Mesenchymal stem cell (in vitro differentiated cells and primary cell): ENCODE results near the gene DOCK2.

Experiments used
- DNase-seq: peaks from one replicate; pipeline ENCODE4 v3.0.0-alpha.2; 2013
- H2AFZ ChIP-seq: one replicate; pipeline ENCODE4 v1.6.1; 2013; ENCODE audit warnings: low read depth, mild to moderate bottlenecking, control low read depth, inconsistent platforms, low read length, moderate library complexity
- H2AK5ac ChIP-seq: 2 replicates; pipeline ENCODE4 v1.6.1; 2013; ENCODE audit warnings: low read length, moderate library complexity, mild to moderate bottlenecking, inconsistent platforms; ENCODE audit not compliant: severe bottlenecking
- H2BK120ac ChIP-seq: one replicate; pipeline ENCODE4 v1.6.1; 2013; ENCODE audit warnings: low read depth, mild to moderate bottlenecking, inconsistent platforms, low read length, moderate library complexity
- H2BK12ac ChIP-seq, 2 experiments: one replicate each; pipeline ENCODE4 v1.6.1; 2013; ENCODE audit warnings: inconsistent platforms in 2 of 2, low read length in 2 of 2, mild to moderate bottlenecking in 2 of 2, moderate library complexity in 2 of 2, control low read depth in 1 of 2
- H2BK15ac ChIP-seq: one replicate; pipeline ENCODE4 v1.6.1; 2013; ENCODE audit warnings: mild to moderate bottlenecking, low read depth, inconsistent platforms; ENCODE audit not compliant: poor library complexity, severe bottlenecking
- H2BK5ac ChIP-seq: 2 replicates; pipeline ENCODE4 v1.6.1; 2013; ENCODE audit warnings: low read depth, mild to moderate bottlenecking, low read length, control low read depth, inconsistent platforms; ENCODE audit not compliant: poor library complexity, severe bottlenecking
- H3K14ac ChIP-seq, 2 experiments: one replicate each; pipeline ENCODE4 v1.6.1; 2013; ENCODE audit warnings: inconsistent platforms in 2 of 2, low read length in 2 of 2, control low read depth in 1 of 2, mild to moderate bottlenecking in 1 of 2, moderate library complexity in 1 of 2
- H3K18ac ChIP-seq, 2 experiments: one replicate each; pipeline ENCODE4 v1.6.1; 2013; ENCODE audit warnings: inconsistent platforms in 2 of 2, low read length in 2 of 2, control low read depth in 1 of 2, low read depth in 1 of 2, mild to moderate bottlenecking in 1 of 2
- H3K23ac ChIP-seq, 2 experiments: one replicate each; pipeline ENCODE4 v1.6.1; 2013; ENCODE audit warnings: inconsistent platforms in 2 of 2, low read length in 2 of 2, mild to moderate bottlenecking in 2 of 2, moderate library complexity in 2 of 2, control low read depth in 1 of 2
- H3K27ac ChIP-seq: 2 replicates; pipeline ENCODE4 v1.5.1; 2013; ENCODE audit warnings: mild to moderate bottlenecking, moderate library complexity, low read length, control low read depth, inconsistent platforms; ENCODE audit not compliant: poor library complexity, severe bottlenecking
- H3K27me3 ChIP-seq, 2 experiments: 2 replicates each; pipeline versions ENCODE4 v1.6.1 to v1.7.0; 2013; ENCODE audit warnings: low read length in 2 of 2, mild to moderate bottlenecking in 2 of 2, moderate library complexity in 2 of 2, control low read depth in 1 of 2, inconsistent platforms in 1 of 2; ENCODE audit not compliant: control insufficient read depth in 1 of 2, insufficient read depth in 1 of 2
- H3K36me3 ChIP-seq, 2 experiments: 2 replicates each; pipeline versions ENCODE4 v1.6.1 to v1.7.0; 2013; ENCODE audit warnings: low read length in 2 of 2, control low read depth in 1 of 2, inconsistent platforms in 1 of 2, low read depth in 1 of 2, mild to moderate bottlenecking in 1 of 2; ENCODE audit not compliant: insufficient read depth in 2 of 2, control insufficient read depth in 1 of 2
- H3K4ac ChIP-seq, 2 experiments: one replicate each; pipeline ENCODE4 v1.6.1; 2013; ENCODE audit warnings: inconsistent platforms in 2 of 2, low read length in 2 of 2, mild to moderate bottlenecking in 2 of 2, moderate library complexity in 2 of 2, control low read depth in 1 of 2, low read depth in 1 of 2
- H3K4me1 ChIP-seq: 2 replicates; pipeline ENCODE4 v1.6.1; 2013; ENCODE audit warnings: low read depth, low read length, control low read depth; ENCODE audit not compliant: control insufficient read depth, insufficient read depth
- H3K4me2 ChIP-seq: 2 replicates; pipeline ENCODE4 v1.6.1; 2013; ENCODE audit warnings: low read length, mild to moderate bottlenecking, inconsistent platforms; ENCODE audit not compliant: poor library complexity, severe bottlenecking
- H3K4me3 ChIP-seq, 2 experiments: 2 replicates each; pipeline versions ENCODE4 v1.5.1 to v1.7.0; 2013; ENCODE audit warnings: low read length in 2 of 2, mild to moderate bottlenecking in 2 of 2, control low read depth in 1 of 2, low read depth in 1 of 2; ENCODE audit not compliant: insufficient read depth in 1 of 2
- H3K79me1 ChIP-seq: replicated peaks from 2 replicates; pipeline ENCODE4 v1.6.1; 2013; ENCODE audit warnings: mild to moderate bottlenecking, control low read depth, low read length, inconsistent platforms; ENCODE audit not compliant: poor library complexity, severe bottlenecking
- H3K9ac ChIP-seq: 2 replicates; pipeline ENCODE4 v1.7.0; 2013; ENCODE audit warnings: mild to moderate bottlenecking, low read length, moderate library complexity
- H3K9me3 ChIP-seq: 2 replicates; pipeline ENCODE4 v1.7.0; 2013; ENCODE audit warnings: mild to moderate bottlenecking, low read length; ENCODE audit not compliant: control insufficient read depth
- H4K8ac ChIP-seq: one replicate; pipeline ENCODE4 v1.6.1; 2013; ENCODE audit warnings: inconsistent platforms, mild to moderate bottlenecking, low read length, moderate library complexity
- H4K91ac ChIP-seq: one replicate; pipeline ENCODE4 v1.6.1; 2013; ENCODE audit warnings: mild to moderate bottlenecking, low read length, inconsistent platforms
- WGBS: methylation state at CpG from one replicate; pipeline ENCODE4 v1.1.7; 2013; ENCODE audit warnings: mixed read lengths; 5-methylcytosine and 5-hydroxymethylcytosine counted together

The DOCK2 gene

DNA sequence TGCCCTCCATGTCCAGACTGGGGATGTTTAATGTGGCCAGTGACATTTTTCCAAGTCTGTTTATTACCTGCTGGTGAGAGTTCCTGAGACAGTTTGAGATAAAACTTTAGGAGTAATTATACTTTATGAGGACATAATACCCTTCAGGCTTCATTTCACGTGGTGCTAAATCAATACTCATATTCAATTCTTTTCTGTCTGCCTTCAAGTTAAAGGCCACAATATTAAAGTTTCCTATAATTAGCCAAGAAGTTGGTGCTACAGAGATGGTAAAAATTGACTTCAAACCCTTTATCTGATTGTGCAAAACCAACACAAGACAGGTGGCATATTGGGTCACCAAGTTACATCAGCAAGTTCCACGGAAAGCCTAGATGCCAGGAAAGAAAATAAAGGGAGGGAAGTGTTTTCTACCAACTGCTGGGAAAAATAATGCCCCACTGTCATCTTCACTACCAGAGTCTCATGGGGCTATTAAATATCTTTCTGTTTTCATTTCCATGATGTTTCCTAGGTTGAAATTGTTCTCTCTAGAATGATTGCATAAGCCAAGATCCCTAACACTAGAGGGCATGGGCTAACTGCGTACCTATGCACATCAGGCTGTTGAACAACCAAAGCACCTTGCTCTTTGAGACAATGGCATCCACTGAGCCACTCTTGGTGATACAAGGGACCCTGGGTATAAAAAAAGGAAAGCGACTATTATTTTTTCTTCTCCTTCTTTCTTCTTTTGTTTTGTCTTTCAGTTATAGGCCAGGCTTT, 274.6 kb downstream of the DOCK2 start:
- no peak for DNase-seq
- Histone ChIP-seq H2BK15ac (no peak overlapping the region), H3K18ac (no peak overlapping the region), H3K4me3 (no peak overlapping the region), H3K27me3 (no peaks in the 10 kb centered on the region), H3K4me1 (peaks cover 4% of the 10 kb centered on the region), H3K9me3 (no peaks in the 10 kb centered on the region), H2BK120ac (no peak overlapping the region), H2BK5ac (no peak overlapping the region), H3K4me2 (no peak overlapping the region), H3K36me3 (no peaks in the 10 kb centered on the region), H3K27ac (no peak overlapping the region), H3K23ac (no peak overlapping the region), H3K79me1 (peaks cover 8% of the 10 kb centered on the region), H4K8ac (no peak overlapping the region), H2AK5ac (no peak overlapping the region), H2BK12ac (no peak overlapping the region), H3K14ac (no peak overlapping the region), H3K4ac (no peak overlapping the region), H3K9ac (no peak overlapping the region), H2AFZ (no peak overlapping the region), H4K91ac (no peak overlapping the region)
- WGBS: 95% methylated on average over 3 of the region's 4 CpGs

DNA sequence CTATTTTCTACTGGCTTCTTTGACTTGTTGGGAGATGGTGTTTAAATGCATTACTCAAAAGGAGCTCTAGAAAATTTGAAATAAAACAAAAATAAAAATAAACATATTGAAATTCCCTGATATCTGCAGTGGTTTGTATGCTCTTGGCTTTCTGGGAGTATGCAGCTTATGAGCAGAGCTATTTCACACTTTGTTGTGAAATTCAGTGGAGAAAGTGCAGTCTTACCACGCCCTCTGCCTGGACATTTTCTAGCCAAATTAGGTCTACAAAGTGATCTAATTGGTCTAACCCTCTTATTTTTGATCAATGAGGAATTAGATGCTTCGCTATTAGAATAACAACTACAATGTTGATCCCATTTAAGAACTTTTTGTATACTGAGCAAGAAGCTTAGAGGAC, 276.4 kb downstream of the DOCK2 start:
- H3K9me3 ChIP-seq: no peaks in the 10 kb centered on the region
- H4K91ac ChIP-seq: no peak overlapping the region
- no peak overlapping the region for H2BK120ac ChIP-seq
- no peak overlapping the region for H2BK5ac ChIP-seq
- H3K4me1 ChIP-seq: peaks cover 4% of the 10 kb centered on the region
- no peak overlapping the region for H3K4me3 ChIP-seq
- H2AFZ ChIP-seq: no peak overlapping the region
- H3K27ac ChIP-seq: no peak overlapping the region
- no peaks in the 10 kb centered on the region for H3K36me3 ChIP-seq
- no peak overlapping the region for H2BK12ac ChIP-seq
- no peak overlapping the region for H3K18ac ChIP-seq
- H4K8ac ChIP-seq: no peak overlapping the region
- no peak overlapping the region for H3K4ac ChIP-seq
- no peak overlapping the region for H3K4me2 ChIP-seq
- 100% methylated on average over 1 of the region's 2 CpGs for WGBS
- H3K9ac ChIP-seq: no peak overlapping the region
- no peak overlapping the region for H3K14ac ChIP-seq
- no peaks in the 10 kb centered on the region for H3K27me3 ChIP-seq
- H2BK15ac ChIP-seq: no peak overlapping the region
- no peak overlapping the region for H2AK5ac ChIP-seq
- H3K79me1 ChIP-seq: peaks cover 5% of the 10 kb centered on the region
- H3K23ac ChIP-seq: no peak overlapping the region
- DNase-seq: no peak

DNA sequence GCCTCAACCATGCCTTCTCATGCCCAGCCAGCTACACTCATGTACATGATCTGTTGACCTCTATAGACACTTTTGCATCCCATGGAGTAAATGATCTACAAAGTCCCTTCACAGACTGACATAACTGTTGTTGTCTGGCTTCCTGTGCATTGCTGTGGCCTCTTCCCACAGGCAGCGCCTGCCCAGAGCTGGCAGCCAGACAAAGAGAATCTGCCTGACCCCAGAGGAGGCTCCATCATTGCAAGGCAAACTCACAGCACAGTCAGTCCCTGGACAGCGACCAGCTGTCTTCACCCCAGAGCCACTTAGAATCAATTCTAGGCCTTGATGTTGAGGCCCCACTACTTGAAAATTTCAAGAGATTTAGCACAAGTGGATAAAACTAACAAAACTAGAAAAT, 277.7 kb downstream of the DOCK2 start:
- Histone ChIP-seq H3K36me3 (no peaks in the 10 kb centered on the region), H3K18ac (no peak overlapping the region)
- WGBS: 48% methylated on average over 2 of the region's 2 CpGs

DNA sequence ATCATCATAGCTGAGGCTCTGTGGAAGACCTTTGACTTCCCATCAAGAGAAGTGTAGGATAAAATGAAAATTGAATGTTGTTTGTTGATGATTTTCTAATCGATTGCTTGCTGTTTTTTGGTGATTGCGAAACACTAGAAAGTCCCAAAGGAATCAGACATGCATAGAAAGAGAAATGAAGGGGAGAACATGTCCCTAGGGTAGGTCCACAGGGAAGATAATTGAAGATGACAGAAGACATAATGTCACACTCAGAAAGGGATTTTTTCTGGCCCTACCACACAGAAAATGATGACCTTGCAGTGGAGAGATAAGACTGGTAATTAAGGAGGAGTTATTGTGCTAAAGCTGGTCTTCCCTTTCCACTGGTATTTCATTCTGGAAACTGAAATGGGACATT, 280.4 kb downstream of the DOCK2 start:
- Histone ChIP-seq H2BK5ac (no peak overlapping the region), H2AK5ac (no peak overlapping the region), H3K9ac (no peak overlapping the region), H2BK12ac (no peak overlapping the region), H3K36me3 (no peaks in the 10 kb centered on the region), H3K4ac (no peak overlapping the region), H3K4me3 (no peak overlapping the region), H2BK120ac (no peak overlapping the region), H3K9me3 (no peaks in the 10 kb centered on the region), H3K23ac (no peak overlapping the region), H4K8ac (no peak overlapping the region), H3K27ac (no peak overlapping the region), H4K91ac (no peak overlapping the region), H3K4me2 (no peak overlapping the region), H3K27me3 (no peaks in the 10 kb centered on the region), H3K4me1 (peaks cover 4% of the 10 kb centered on the region), H2BK15ac (no peak overlapping the region), H2AFZ (no peak overlapping the region), H3K18ac (no peak overlapping the region), H3K14ac (no peak overlapping the region), H3K79me1 (peaks cover 4% of the 10 kb centered on the region)
- WGBS: 98% methylated on average over 2 of the region's 2 CpGs
- DNase-seq: peak; percentile 26

More for the DNA sequence above, 277.7 kb downstream of the DOCK2 start:
- H3K14ac ChIP-seq: no peak overlapping the region
- H3K27me3 ChIP-seq: no peaks in the 10 kb centered on the region
- no peak overlapping the region for H2BK12ac ChIP-seq
- H2AFZ ChIP-seq: no peak overlapping the region
- no peak overlapping the region for H4K91ac ChIP-seq
- H2BK120ac ChIP-seq: no peak overlapping the region
- H2AK5ac ChIP-seq: no peak overlapping the region
- no peak overlapping the region for H3K23ac ChIP-seq
- H3K4me1 ChIP-seq: peaks cover 4% of the 10 kb centered on the region
- peak overlapping the region; percentile 13 for H3K27ac ChIP-seq
- H3K4ac ChIP-seq: no peak overlapping the region
- no peak overlapping the region for H3K4me3 ChIP-seq
- H3K9ac ChIP-seq: no peak overlapping the region
- H2BK15ac ChIP-seq: no peak overlapping the region
- no peak overlapping the region for H4K8ac ChIP-seq
- H2BK5ac ChIP-seq: no peak overlapping the region
- peaks cover 5% of the 10 kb centered on the region for H3K79me1 ChIP-seq
- no peaks in the 10 kb centered on the region for H3K9me3 ChIP-seq
- peak; percentile 74 for DNase-seq
- H3K4me2 ChIP-seq: no peak overlapping the region
